GM12892 (cell line): ENCODE measurements around the gene PIPOX.

Experiments used
- POLR2A ChIP-seq: IDR thresholded peaks from 2 replicates; pipeline ENCODE4 v1.6.1; 2011; ENCODE audit warnings: low read depth, low read length, control low read depth
- POLR2AphosphoS5 ChIP-seq: IDR thresholded peaks from 2 replicates; pipeline ENCODE4 v1.6.1; 2011; ENCODE audit warnings: low read depth, low read length, control low read depth
- TAF1 ChIP-seq: IDR thresholded peaks from 2 replicates; pipeline ENCODE4 v1.6.1; 2011; ENCODE audit warnings: low read depth, mild to moderate bottlenecking, control low read depth, low read length, borderline replicate concordance

DNA sequence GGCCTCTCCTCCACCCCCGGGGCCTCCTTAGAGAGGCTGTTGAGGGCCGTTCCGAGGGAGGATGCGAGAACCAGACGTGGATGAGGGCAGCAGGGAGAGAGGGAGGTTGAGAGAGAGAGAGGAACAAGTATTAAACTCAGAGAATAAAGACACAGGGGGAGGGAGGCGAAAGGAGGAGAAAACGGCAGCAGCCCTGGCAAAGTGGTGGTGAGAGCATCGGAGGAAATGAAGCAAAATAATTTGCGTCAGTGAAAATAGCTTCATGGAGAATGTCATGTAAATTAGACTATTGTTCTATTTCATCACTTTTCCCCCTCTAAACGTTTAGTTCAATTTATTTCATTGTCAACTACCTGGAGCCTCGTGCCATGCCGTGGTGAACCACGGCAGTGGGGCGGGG lies 38.0 kb downstream of the PIPOX start:
- no peak for TF ChIP-seq POLR2AphosphoS5
- TF ChIP-seq POLR2A = no peak
- no peak for TF ChIP-seq TAF1
